GM12878 (cell line): ENCODE data around the gene RGS11. TPM values are rescaled to one million over a fixed set of nuclear protein-coding genes. Genes with fewer than 3 reads are reported as not detected.

ENCODE experiments used
- ATF7 ChIP-seq: fragments of 450-650 bp; IDR thresholded peaks from 2 replicates; pipeline ENCODE4 v1.6.1; 2016; ENCODE audit warnings: low read depth, mild to moderate bottlenecking
- HDGF ChIP-seq: fragments of 450-650 bp; IDR thresholded peaks from 2 replicates; pipeline ENCODE4 v1.6.1; 2016; ENCODE audit warnings: antibody characterized with exemption
- JUND ChIP-seq: IDR thresholded peaks from 2 replicates; pipeline ENCODE4 v1.6.1; 2012; ENCODE audit warnings: low read depth, mild to moderate bottlenecking, low read length, improper control_type of control experiment, moderate library complexity
- MXI1 ChIP-seq: fragments of 150-350 bp; IDR thresholded peaks from 2 replicates; pipeline ENCODE4 v1.6.1; 2011; ENCODE audit warnings: low read depth, mild to moderate bottlenecking, inconsistent platforms, low read length, improper control_type of control experiment
- RB1 ChIP-seq: fragments of 450-650 bp; formaldehyde crosslinking; IDR thresholded peaks from 2 replicates; pipeline ENCODE4 v1.6.1; 2017; ENCODE audit warnings: mild to moderate bottlenecking, borderline replicate concordance
- RCOR1 ChIP-seq: conservative IDR thresholded peaks from 2 replicates; pipeline ENCODE4 v1.6.1; 2012; ENCODE audit warnings: low read depth, low read length, improper control_type of control experiment
- SIN3A ChIP-seq: IDR thresholded peaks from 2 replicates; pipeline ENCODE4 v1.6.1; 2012; ENCODE audit warnings: low read depth, low read length, improper control_type of control experiment
- SMARCA5 ChIP-seq: fragments of 450-650 bp; IDR thresholded peaks from 2 replicates; pipeline ENCODE4 v1.6.1; 2017; ENCODE audit warnings: mild to moderate bottlenecking
- polyA plus RNA-seq, 11 experiments: library from polyadenylated mRNA; depleted of rRNA in 4 of 11; unstranded in 6 of 11; stranded (reverse) in 5 of 11; fragments of >200 nt; fragmentation: Nextera tagmentation in 4 of 11; fragmentation: Illumina TruSeq in 1 of 11; extraction: Ambion mirVana in 4 of 11; extraction: Trizol in 1 of 11; gene quantifications; 1 replicate in 1 of 11; 2 replicates in 10 of 11; pipeline versions ENCODE4 v1.2.1 to v1.2.3, GENCODE V29; 2011 to 2016; ENCODE audit warnings: inconsistent platforms in 2 of 11, missing spikeins in 2 of 11, low read depth in 1 of 11
- total RNA-seq, 4 experiments: library from RNA; depleted of rRNA in 3 of 4; stranded (reverse); fragments of >200 nt in 3 of 4; fragmentation: Illumina TruSeq in 1 of 4; extraction: Trizol in 1 of 4; gene quantifications; 2 replicates each; pipeline versions ENCODE4 v1.2.1 to v1.2.3, GENCODE V29; 2013 to 2021
- TF ChIP-seq, protein P1 (sequence below): IDR thresholded peaks from 2 replicates; pipeline ENCODE4 v1.6.1; 2012; ENCODE audit warnings: mild to moderate bottlenecking, low read depth, low read length
- TF ChIP-seq, protein P2 (sequence below): fragments of 450-650 bp; IDR thresholded peaks from 2 replicates; pipeline ENCODE4 v1.6.1; 2016; ENCODE audit warnings: mild to moderate bottlenecking
- TF ChIP-seq, protein P3 (sequence below), 3 experiments: IDR thresholded peaks in 2 of 3; conservative IDR thresholded peaks in 1 of 3; 2 replicates each; pipeline ENCODE4 v1.5.1; 2011; ENCODE audit warnings: low read depth in 3 of 3, low read length in 3 of 3, mild to moderate bottlenecking in 3 of 3, control low read depth in 2 of 3, moderate library complexity in 2 of 3, inconsistent platforms in 1 of 3, mixed read lengths in 1 of 3; ENCODE audit not compliant: control insufficient read depth in 2 of 3, insufficient read depth in 1 of 3; ENCODE audit errors: extremely low read depth in 1 of 3

The RGS11 gene
- total and polyA plus RNA-seq, 10 of the 15 experiments (the other 5 are each of a cell fraction or from before 2014, with no cell fraction given), result 0.04 TPM; not detected in 9

DNA sequence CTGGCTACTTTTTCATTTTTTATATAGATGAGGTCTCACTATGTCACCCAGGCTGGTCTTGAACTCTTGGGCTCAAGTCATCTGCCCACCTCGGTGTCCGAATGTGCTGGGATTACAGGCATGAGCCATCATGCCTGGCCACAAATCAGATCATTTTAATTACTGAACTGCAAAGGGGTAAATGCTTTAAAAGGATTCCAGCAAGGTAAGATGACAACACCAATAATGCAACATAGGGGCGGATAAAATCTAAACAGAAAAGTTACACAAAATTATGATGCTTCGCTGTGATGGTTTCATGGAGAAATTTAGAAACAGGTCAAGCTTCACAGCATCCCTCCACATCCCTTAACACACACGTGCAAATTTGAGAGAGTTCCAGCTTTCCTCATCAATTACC is 44.5 kb upstream of the RGS11 start (continued):
- TF ChIP-seq, protein P1, sequence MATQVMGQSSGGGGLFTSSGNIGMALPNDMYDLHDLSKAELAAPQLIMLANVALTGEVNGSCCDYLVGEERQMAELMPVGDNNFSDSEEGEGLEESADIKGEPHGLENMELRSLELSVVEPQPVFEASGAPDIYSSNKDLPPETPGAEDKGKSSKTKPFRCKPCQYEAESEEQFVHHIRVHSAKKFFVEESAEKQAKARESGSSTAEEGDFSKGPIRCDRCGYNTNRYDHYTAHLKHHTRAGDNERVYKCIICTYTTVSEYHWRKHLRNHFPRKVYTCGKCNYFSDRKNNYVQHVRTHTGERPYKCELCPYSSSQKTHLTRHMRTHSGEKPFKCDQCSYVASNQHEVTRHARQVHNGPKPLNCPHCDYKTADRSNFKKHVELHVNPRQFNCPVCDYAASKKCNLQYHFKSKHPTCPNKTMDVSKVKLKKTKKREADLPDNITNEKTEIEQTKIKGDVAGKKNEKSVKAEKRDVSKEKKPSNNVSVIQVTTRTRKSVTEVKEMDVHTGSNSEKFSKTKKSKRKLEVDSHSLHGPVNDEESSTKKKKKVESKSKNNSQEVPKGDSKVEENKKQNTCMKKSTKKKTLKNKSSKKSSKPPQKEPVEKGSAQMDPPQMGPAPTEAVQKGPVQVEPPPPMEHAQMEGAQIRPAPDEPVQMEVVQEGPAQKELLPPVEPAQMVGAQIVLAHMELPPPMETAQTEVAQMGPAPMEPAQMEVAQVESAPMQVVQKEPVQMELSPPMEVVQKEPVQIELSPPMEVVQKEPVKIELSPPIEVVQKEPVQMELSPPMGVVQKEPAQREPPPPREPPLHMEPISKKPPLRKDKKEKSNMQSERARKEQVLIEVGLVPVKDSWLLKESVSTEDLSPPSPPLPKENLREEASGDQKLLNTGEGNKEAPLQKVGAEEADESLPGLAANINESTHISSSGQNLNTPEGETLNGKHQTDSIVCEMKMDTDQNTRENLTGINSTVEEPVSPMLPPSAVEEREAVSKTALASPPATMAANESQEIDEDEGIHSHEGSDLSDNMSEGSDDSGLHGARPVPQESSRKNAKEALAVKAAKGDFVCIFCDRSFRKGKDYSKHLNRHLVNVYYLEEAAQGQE, result no peak
- TF ChIP-seq RCOR1 (no peak), ATF7 (no peak), RB1 (no peak), HDGF (no peak), SIN3A (no peak), MXI1 (no peak), JUND (no peak), SMARCA5 (no peak)
- TF ChIP-seq, protein P2, sequence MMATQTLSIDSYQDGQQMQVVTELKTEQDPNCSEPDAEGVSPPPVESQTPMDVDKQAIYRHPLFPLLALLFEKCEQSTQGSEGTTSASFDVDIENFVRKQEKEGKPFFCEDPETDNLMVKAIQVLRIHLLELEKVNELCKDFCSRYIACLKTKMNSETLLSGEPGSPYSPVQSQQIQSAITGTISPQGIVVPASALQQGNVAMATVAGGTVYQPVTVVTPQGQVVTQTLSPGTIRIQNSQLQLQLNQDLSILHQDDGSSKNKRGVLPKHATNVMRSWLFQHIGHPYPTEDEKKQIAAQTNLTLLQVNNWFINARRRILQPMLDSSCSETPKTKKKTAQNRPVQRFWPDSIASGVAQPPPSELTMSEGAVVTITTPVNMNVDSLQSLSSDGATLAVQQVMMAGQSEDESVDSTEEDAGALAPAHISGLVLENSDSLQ, result no peak
- TF ChIP-seq, protein P3, sequence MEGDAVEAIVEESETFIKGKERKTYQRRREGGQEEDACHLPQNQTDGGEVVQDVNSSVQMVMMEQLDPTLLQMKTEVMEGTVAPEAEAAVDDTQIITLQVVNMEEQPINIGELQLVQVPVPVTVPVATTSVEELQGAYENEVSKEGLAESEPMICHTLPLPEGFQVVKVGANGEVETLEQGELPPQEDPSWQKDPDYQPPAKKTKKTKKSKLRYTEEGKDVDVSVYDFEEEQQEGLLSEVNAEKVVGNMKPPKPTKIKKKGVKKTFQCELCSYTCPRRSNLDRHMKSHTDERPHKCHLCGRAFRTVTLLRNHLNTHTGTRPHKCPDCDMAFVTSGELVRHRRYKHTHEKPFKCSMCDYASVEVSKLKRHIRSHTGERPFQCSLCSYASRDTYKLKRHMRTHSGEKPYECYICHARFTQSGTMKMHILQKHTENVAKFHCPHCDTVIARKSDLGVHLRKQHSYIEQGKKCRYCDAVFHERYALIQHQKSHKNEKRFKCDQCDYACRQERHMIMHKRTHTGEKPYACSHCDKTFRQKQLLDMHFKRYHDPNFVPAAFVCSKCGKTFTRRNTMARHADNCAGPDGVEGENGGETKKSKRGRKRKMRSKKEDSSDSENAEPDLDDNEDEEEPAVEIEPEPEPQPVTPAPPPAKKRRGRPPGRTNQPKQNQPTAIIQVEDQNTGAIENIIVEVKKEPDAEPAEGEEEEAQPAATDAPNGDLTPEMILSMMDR (IDR thresholded peaks at IDR 0.05 in 2 of 3, conservative IDR thresholded peaks at IDR 0.05 in 1 of 3; ENCODE audit: control insufficient read depth in 2 of 3, extremely low read depth in 1 of 3, insufficient read depth in 1 of 3, low read depth in 3 of 3, low read length in 3 of 3), result no peak
